OCI-LY7 (cell line): ENCODE data around the gene MAP6.

Experiments used
- EZH2phosphoT487 ChIP-seq: fragments of 200-600 bp; sonication (generic); IDR thresholded peaks from 2 replicates; pipeline ENCODE4 v1.6.1; 2018; ENCODE audit warnings: low read depth, borderline replicate concordance, mild to moderate bottlenecking, mixed run types, antibody characterized with exemption, low read length, moderate library complexity, mixed read lengths
- TF ChIP-seq, protein P1 (sequence below): fragments of 200-600 bp; sonication (generic); conservative IDR thresholded peaks from 2 replicates; pipeline ENCODE4 v1.5.1; 2014; ENCODE audit warnings: mild to moderate bottlenecking, antibody characterized with exemption, low read length, moderate library complexity, mixed read lengths

DNA sequence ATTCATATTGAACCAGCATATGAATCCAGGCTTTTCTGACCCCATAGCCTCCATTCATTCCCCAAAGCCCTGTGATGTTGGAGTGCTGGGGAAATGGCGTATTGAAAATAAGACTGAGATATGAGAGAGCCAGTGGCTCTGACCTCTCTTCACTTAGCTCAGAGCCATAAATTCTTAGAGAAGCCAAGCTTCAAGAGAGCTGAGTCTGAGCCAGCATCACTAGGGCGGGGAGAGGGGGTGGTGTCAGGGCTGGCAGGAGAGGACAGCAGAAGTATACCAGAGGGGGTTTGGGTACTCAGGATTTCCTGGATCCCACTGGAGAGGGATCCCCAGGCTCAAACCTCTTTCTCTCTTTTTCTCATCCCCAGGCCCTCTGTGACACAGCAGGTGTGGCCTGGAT, 32.1 kb upstream of the MAP6 start:
- TF ChIP-seq, protein P1, sequence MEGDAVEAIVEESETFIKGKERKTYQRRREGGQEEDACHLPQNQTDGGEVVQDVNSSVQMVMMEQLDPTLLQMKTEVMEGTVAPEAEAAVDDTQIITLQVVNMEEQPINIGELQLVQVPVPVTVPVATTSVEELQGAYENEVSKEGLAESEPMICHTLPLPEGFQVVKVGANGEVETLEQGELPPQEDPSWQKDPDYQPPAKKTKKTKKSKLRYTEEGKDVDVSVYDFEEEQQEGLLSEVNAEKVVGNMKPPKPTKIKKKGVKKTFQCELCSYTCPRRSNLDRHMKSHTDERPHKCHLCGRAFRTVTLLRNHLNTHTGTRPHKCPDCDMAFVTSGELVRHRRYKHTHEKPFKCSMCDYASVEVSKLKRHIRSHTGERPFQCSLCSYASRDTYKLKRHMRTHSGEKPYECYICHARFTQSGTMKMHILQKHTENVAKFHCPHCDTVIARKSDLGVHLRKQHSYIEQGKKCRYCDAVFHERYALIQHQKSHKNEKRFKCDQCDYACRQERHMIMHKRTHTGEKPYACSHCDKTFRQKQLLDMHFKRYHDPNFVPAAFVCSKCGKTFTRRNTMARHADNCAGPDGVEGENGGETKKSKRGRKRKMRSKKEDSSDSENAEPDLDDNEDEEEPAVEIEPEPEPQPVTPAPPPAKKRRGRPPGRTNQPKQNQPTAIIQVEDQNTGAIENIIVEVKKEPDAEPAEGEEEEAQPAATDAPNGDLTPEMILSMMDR, result no peak
- TF ChIP-seq EZH2phosphoT487, result no peak
